GM10847 (cell line): ENCODE data around the gene DAGLB.

Experiments
- POLR2A ChIP-seq: IDR thresholded peaks from 2 replicates; pipeline ENCODE4 v1.6.1; 2011; ENCODE audit not compliant: insufficient read length; ENCODE audit errors: extremely low read depth

Gene DAGLB

DNA sequence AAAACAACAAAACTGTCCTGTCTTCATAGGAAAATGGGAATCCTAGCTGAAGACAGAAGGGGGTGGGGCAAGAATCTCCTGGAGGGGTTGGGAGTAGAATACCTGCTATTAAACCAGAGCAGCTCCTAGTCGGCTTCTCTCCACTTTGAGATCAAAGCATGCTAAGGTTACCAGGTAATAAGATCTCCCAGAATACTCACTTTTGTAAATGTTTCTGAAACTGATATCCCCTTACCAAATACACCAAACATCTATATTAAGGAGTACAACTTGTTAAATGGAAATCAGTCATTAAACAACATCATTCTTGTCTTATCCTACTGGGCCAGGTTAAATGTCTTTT, 29.5 kb upstream of the DAGLB start:
- TF ChIP-seq POLR2A: no peak

DNA sequence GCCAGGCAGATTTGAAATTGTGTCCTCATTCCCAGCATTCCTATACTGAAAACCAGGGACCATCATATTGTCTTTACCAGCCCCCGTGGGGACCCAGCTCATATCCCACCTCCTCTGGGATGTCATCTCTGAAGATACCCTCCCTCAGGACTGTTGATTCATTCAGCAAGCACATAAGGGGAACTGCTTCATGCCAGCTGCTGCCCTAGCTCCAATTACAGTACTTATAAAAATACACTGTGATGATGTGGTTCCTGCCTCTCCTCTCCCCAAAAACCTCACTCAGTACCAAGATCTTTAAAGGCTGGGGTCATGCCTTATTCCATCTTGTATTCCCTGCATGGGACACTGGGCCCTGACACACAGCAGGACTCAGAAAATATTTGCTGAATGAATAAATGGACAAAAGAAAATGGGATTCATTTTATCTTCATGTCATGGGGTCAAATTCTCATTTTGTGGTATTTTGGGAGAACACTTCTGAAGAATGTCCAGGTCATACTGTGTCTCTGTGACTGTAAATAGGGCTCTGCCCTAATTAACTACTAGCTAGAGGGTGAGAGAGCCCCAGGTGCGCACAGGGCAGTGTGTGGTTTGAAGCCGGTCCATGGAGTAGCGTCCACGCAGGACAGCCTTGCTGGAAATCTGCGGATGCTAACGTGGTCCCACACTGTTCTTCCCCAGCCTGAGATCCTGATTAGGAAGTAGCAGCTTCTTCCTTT, 29.0 kb upstream of the DAGLB start:
- TF ChIP-seq POLR2A: no peak

DNA sequence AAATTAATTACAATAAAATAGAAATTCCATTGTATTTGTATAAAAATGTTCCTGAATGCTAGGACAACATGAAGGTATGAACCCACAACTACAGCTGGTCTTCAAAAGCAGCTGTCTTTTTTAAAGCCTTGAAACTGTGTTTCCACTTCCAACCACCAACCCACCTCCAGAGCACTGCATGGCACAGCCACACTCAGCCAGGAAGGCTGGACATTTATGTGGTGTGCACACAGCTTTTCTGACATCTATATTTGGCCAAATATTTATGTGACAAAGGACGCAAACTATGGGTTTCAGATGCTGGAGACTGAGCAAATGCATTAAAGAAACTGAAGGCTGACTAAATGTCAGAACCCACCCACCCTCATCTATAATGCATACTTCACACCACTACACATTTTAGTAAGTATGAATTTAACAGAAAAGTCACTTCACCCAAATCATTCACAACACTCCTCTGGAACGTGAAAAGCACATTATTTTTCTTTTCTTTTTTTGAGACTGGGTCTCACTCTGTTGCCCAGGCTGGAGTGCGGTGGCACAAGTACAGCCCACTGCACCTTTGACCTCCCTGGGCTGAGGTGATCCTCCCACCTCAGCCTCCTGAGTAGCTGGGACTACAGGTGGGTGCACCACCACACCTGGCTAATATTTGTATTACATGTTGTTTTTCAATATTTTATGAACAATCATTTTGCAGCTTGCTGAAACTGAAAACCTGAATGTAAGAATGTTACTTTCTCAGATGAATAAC, 27.9 kb upstream of the DAGLB start:
- no peak for TF ChIP-seq POLR2A

DNA sequence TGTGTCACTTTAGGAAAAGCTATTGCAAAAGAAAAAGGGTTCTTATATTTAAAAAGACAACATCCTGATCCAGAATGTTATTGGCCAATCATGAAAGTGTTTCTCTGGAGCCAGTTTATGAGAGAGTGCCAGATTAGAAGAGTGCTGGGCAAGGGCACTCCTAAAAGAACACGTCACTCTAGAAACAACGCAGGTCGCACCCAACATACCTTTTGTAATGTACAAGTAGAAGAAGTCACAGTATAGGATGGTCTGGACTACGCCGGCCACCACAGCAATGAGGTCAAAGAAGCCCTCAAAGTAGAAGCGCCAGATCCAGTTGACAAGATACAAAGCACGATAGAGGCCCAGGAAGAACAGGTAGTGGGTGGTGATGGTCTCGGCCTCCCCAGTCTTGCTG, 18.1 kb upstream of the DAGLB start:
- TF ChIP-seq POLR2A: no peak

DNA sequence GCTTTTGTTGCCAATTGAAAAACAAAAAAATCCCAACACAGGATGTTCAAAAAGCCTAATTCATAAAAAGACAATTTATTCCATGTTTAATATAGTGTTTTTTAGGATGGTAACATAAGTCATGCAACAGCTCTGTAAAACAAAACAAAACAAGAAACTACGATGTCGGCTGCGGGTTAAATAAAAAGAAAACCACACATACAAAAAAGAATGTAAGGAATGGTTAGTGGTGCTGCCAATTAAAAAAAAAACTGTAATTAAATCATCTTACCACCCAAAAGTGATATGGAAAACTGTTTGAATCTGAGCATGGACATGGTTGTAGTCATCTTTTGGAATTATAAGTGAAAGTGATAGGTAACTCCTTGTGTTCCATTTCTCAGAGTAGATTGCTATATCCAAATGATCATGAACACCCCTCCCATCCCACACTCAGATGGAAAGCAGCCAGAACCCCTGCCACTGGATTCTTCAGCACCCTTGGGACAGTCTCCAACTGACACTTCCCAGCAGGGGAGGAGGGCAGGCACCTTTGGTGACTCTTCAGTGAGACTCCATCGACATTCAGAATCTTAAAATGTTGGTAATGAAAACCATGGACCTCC, 14.3 kb upstream of the DAGLB start:
- no peak for TF ChIP-seq POLR2A

DNA sequence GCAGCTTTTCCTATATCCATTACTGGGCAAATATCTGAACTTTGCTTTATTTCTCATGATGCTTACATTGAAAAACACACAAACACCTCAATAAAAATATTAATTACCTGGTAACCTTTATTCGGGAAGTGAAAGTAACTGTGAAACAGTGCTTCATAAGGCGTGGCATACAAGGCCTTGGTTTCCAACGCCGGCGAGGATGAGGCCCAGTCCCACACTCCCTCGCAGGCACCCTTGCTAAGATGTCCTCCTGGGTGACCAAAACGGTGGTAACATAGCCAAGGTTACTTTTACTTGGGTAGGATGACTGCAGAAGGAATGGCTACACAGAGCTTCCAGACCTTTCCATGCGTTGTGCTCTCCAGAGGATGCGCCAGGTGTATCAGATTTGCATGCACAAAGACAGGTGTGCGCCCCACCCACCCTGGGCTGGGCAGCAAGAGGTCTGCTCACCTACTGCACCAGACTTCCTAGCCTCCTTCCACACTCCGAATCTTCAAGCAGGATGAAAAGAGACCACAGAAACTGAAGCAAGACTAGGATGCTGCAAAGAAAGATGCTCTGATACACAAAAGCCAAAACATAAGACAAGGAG, 13.3 kb upstream of the DAGLB start:
- no peak for TF ChIP-seq POLR2A

DNA sequence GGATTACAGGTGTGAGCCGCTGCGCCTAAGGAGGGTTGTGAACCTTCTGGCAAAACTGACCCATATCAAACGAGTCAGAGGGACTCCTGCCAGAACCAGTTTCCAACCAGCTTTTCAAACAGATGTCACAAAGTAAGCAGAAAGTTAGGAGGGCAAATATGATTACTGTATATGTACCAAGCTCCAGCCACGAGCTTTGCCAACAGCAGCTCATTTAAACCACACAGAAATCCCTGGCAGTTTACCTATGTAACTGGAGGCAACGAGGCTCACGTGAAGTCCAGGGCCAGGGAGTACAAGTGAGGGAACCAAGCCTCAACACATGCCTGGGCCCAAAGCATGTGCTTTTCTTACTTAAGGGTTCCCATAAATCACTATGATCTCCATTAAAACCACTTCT, 12.5 kb upstream of the DAGLB start:
- no peak for TF ChIP-seq POLR2A

DNA sequence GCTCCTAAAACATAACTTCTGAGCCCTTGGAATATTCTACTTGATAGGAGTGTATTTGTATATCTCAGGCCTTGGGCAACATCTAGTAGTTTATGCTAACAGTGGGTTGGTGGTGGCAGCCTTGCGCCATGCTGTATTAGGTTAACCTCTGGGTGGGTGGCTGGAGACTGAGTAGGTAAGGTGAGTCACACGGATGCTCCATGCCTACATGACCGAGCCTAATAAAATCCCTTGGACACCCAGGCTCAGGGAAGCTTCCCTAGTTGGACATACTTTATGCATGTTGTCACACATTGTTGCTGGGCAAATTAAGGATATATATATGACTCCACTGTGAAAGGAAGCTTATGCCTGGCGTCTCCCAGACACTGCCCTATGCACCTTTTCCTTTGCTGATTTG, 6.0 kb upstream of the DAGLB start:
- no peak for TF ChIP-seq POLR2A

DNA sequence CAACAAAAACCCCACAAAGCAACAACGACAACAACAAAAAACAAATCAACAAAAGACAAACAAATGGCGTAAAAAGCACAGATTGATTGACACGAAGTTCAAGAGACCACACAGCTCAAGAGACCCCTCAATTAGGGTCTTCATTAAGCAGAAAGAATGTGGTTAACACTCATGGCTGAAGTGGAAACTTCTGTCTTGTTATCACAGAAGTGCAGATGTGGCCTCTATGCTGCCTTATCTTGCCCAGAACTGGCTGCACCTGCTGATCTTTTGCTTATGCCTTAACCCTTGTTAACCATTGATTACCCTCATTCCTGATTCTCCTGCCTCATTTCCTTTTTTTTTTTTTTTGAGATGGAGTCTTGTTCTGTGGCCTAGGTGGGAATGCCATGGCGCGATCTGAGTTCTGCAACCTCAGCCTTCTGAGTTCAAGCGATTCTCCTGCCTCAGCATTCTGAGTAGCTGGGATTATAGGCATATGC, 3.5 kb upstream of the DAGLB start:
- TF ChIP-seq POLR2A: no peak

DNA sequence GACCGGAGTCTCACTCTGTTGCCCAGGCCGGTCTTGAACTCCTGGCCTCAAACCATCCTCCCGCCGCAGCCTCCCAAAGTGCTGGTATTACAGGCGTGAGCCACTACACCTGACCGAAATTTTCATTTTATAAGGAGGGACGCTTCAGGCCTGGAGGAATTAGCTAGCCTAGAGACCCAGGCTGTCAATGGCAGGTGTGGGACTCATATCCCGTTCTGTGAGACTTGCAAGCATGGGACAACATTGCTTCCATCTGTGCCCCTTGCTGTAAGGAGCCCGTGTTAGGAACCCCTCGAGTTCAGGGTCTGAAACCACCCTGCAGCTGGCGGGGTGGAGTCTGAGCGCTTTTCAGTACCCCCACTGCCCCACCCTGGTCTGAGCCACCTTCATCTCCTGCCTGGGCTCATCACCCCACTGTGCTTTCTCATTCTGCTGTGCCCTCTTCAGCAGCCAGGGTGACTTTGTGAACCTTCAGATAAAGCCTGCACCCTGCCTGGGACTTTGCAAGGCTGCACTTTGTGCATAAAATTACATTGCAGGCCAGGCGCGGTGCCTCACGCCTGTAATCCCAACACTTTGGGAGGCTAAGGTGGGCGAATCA, 1.3 kb upstream of the DAGLB start:
- no peak for TF ChIP-seq POLR2A

DNA sequence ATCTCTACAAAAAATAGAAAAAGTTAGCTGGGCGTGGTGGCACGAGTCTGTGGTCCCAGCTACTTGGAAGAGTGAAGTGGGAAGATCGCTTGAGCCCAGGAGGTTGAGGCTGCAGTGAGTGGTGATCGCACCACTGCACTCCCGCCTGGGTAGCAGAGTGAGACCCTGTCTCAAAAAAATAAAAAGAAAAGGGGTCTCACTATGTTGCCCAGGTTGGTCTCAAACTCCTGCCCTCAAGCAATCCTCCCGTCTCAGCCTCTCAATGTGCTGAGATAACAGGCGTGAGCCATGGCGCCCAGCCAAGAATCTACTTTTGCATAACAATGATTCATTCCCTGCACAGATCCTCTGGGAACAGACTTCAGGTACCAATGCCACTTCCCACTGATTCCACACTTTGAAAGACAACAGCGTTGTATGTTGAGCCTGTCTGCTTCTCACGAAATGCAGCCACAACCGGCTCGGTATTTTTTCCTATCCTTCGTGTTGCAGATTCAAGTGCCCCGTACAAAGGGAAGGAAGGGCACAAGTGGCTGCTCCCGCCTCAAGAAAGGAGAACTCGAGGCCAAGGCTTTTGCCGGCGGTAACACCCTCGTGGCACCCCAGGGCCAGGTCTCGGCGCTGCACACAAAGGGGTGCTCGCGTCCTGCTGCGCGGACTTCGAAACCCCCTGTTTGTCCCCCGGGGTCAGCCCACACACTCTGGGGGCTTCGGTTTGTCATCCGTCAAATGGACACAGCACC, 745 bp downstream of the DAGLB start:
- TF ChIP-seq POLR2A: no peak

DNA sequence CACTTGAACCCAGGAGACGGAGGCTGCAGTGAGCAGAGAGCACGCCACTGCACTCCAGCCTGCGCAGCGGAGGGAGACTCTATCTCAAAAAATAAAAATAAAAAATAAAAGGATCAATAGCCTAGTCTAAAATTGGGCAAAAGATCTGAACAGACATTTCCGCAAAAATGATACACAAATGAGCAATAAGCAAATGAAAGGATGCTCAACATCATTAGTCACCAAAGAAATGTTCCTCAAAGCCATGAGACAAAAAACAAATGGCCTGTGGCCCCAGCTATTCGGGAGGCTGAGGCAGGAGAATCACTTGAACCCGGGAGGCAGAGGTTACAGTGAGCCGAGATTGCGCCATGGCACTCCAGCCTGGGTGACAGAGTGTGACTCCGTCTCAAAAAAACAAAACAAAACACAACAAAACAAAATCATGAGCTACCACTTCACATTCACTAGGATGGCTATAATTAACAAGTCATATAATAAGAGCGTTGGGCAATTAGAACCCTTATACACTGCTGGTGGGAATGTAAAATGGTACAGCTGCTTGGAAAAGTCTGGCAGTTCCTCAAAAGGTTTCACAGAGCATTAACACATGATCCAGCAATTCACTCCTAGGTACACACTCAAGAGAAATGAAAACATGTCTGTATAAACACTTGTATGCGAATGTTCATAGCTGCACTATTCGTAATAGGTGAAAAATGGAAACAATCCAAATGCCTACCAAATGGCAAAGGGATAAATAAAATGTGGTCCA, 3.1 kb downstream of the DAGLB start:
- no peak for TF ChIP-seq POLR2A

DNA sequence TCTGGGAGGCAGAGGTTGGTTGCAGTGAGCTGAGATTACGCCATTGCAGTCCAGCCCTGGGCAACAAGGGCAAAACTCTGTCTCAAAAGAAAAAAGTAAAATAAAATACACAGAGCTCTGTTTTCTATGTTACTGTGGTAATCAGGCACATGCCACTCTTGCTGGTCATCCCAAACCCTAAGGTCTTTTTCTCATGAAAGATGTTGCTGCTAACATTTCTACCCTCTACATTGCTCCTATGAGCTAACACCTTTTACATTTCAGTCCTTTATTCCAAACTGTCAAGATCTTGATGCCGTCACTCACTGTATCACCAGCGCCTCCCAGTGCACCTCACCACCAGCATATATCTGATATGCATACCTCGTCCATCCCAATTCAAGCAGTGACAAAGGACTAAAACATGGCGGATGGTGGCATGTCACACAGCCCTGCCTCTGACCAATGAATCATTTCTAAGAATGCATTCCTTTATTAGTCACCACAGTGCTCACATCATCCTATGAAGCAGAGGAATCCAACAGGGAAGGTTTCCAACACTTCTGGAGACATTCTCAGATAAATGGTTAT, 4.3 kb downstream of the DAGLB start:
- TF ChIP-seq POLR2A: no peak

DNA sequence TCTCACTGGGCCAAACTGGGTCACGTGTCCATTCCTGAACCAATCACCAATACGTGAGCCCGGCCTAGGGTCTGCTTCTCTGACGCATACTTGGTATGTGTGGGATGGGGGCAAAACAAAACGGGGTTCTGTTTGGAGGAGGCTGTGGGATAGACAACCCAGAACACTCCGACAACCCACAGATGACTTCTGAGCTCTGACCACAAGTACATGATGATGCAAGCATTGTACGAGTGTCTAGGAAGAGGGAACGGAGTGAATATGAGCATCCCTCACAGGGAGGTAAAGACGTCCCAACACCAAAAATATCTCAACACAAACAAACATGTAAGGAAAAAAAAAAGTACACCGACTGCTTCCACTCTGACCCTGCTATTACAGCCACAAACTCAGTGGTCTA, 5.6 kb downstream of the DAGLB start:
- no peak for TF ChIP-seq POLR2A

DNA sequence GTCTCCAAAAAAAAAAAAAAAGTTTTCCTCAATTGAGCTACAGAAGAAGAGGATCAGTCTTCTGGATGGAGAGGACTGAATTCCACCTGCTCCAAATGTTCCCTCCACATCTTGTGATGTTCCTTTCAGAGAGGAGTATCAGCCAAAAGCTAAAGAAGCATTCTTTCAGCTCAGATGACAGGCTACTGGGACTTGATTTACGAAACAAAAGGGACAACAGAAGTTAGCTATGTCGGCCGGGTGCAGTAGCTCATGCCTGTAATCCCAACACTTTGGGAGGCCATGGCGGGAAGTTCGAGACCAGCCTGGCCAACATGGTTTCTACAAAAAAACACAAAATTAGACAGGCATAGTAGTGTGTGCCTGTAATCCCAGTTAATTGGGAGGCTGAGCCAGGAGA, 7.4 kb downstream of the DAGLB start:
- TF ChIP-seq POLR2A: no peak
